ENCODE measurements around the gene FARP1.

DNA sequence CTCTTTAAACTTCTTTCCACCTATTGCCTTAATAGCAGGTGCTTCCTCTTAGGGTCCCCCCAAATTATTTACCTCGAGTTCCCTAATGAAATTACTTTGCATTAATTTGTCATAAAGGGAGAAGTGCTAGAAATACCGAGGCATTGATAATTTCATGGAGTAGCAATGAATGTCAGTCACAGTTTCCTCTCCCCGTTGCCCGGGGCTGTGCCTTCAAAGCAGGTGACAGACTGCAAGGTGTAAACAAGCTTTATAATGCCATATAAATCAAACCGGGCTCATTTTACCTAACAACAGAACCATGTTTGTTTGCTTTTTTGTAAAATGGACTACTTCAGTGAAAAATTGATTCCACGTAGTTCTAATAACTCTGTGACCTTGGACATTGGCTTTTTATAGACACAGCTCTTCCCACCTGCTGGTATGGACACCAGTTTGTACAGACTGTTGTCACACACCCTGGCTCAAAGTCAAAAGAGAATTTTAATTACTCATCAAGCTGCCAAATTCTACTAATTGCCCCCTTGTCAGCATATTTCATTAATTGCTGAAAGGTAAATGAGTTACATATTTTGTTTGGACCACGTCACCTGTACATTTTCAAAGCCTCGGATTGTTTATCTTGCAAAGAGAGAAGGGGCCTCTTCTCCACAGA, 262.9 kb downstream of the FARP1 start:
- TF ChIP-seq CTCF (IDR thresholded peaks at IDR 0.05): no peak
- TF ChIP-seq POLR2A (IDR thresholded peaks at IDR 0.05): no peak
